ENCODE data around the gene HPCAL1.

Gene HPCAL1

DNA sequence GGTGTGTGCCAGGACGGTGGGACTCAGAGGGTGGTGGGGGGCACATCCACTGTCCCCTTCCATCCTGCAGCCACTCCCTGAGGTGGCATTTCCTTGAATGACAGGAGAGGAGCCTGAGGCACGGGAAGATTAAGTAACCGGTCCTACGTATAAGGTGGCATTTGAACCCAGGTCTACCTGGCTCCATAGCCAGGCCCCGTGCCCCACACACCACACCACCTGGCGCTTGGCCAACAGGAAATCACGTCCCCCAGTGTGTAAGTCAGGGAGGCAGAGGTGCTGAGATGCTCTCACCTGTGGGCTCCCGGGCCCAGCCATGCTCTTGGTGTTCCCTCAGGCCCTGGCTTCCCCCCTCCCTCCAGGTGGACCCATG lies 53.7 kb downstream of the HPCAL1 start:
- in situ Hi-C loops (cut with HindIII; ENCODE audit: low pct_unique_long_range_greater_than_20kb, low sequenced_read_pairs) = no loop called here
- DNase-seq (ENCODE audit: low read depth in 1 of 2, low spot score in 1 of 2) = no peak
- no peak for TF ChIP-seq JUND (IDR thresholded peaks at IDR 0.05; ENCODE audit: low read depth)

- DNase-seq (ENCODE audit: low read depth in 1 of 2, low spot score in 1 of 2) = no peak
- no peak for TF ChIP-seq JUND (IDR thresholded peaks at IDR 0.05; ENCODE audit: low read depth)
- in situ Hi-C loops (cut with HindIII; ENCODE audit: low pct_unique_long_range_greater_than_20kb, low sequenced_read_pairs) = no loop called here
These were observed 54.8 kb downstream of the HPCAL1 start for GRCh38 chr2:10357193-10358169.

DNA sequence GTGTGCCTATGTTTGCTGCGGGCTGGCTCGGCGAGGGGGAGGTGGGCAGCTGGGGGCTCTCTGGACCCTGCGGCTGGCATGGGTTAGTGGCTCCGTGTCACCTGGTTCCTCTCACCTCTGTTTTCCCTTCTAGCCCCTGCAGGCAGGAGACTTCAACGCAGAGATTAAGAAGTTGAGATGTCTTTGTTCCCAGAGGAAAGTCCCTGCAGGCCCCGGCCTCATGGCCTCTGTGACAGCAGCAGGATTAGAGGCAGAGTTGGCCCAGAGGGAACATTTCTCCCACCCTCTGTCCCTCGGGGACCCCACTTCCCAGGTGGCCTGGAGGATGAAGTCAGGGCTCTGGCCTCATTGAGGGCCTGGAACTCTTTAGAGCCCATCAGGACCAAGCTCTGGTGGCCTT lies 56.5 kb downstream of the HPCAL1 start:
- no peak for TF ChIP-seq JUND (IDR thresholded peaks at IDR 0.05; ENCODE audit: low read depth)
- DNase-seq (ENCODE audit: low read depth in 1 of 2, low spot score in 1 of 2) = no peak
- in situ Hi-C loops (cut with HindIII; ENCODE audit: low pct_unique_long_range_greater_than_20kb, low sequenced_read_pairs) = no loop called here

- DNase-seq (ENCODE audit: low read depth in 1 of 2, low spot score in 1 of 2) = no peak
- in situ Hi-C loops (cut with HindIII; ENCODE audit: low pct_unique_long_range_greater_than_20kb, low sequenced_read_pairs) = no loop called here
- TF ChIP-seq JUND (IDR thresholded peaks at IDR 0.05; ENCODE audit: low read depth) = no peak
These were observed 57.1 kb downstream of the HPCAL1 start for GRCh38 chr2:10359731-10360329.

DNA sequence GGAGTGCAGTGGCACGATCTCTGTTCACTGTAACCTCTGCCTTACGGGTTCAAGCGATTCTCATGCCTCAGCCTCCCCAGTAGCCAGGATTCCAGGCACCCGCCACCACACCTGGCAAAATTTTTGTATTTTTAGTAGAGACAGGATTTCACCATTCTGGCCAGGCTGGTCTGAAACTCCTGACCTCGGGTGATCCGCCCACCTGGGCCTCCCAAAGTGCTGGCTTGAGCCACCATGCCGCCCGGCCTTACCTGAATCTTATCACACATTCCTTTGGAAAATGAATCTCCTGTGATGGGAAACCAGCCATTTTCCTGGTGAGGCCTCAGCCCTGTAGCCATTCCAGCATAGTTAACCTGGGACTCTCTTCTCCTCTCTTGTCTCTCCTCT lies 57.8 kb downstream of the HPCAL1 start:
- in situ Hi-C loops (cut with HindIII; ENCODE audit: low pct_unique_long_range_greater_than_20kb, low sequenced_read_pairs) = no loop called here
- no peak for DNase-seq (ENCODE audit: low read depth in 1 of 2, low spot score in 1 of 2)
- no peak for TF ChIP-seq JUND (IDR thresholded peaks at IDR 0.05; ENCODE audit: low read depth)

DNA sequence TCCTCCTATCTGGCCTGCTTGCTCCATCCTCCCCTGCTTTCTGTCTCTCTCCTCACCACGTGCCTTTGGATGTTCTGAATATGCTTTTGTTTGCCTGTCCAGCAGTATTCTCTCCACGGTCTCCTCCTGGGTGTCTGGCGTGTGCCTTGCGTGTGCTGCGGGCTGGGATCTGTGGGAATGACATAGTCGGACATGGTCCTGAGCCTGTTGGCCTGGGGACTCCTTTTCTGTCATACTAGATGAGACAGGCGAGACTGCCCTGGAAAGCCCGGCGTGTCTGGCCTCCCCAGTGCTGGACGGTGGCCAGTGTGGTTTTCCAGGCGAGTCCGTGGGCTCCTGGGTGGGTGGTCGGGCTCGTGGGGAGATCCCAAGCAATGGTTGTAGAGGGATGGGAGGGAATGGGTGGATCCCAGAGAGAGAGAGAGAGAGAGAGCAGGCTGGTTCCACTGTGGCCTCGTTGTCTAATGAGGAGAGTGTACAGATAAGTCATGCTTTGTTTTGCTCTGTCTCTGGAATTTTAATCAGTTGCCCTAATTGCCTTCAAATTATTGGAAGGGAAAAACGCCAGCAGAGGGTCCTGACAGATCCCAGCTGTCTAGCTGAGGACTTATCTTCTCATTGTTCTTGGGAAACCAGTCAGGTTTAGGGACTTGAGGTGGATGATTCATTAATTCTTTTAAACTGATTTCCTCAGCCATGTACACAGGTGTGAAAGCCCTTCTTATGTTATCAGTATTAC lies 58.3 kb downstream of the HPCAL1 start:
- DNase-seq (ENCODE audit: low read depth in 1 of 2, low spot score in 1 of 2) = no peak

GRCh38 chr2:10362096-10362897 lies 59.6 kb downstream of the HPCAL1 start:
- DNase-seq (ENCODE audit: low read depth in 1 of 2, low spot score in 1 of 2) = no peak
- in situ Hi-C loops (cut with HindIII; ENCODE audit: low pct_unique_long_range_greater_than_20kb, low sequenced_read_pairs) = no loop called here
- TF ChIP-seq JUND (IDR thresholded peaks at IDR 0.05; ENCODE audit: low read depth) = no peak

More for the DNA sequence above, 58.3 kb downstream of the HPCAL1 start:
- in situ Hi-C loops (cut with HindIII; ENCODE audit: low pct_unique_long_range_greater_than_20kb, low sequenced_read_pairs) = no loop called here
- no peak for TF ChIP-seq JUND (IDR thresholded peaks at IDR 0.05; ENCODE audit: low read depth)

DNA sequence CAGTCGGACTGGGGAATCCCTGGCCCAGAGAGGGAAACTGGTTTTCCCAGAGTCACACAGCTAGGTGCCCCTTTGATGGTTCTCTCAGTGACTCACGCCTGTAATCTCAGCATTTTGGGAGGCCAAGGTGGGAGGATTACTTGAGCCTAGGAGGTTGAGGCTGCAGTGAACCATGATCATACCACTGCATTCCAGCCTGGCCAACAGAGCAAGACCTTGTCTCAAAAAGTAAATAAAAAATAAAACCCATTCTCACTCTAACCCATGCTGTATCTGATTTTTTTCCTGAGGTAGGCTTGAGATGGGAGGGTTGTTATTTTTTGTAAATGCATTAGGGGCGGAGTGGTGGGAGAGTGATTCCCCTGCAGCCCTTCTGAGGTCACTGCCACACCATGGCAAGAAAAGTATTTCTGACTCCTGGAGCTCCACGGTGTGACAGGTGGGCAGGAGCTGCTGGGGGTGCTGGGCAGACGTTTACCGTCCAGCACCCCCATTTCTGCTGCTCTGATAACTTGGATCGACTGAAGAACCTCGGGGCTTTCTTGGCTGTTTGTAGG lies 60.3 kb downstream of the HPCAL1 start:
- in situ Hi-C loops (cut with HindIII; ENCODE audit: low pct_unique_long_range_greater_than_20kb, low sequenced_read_pairs) = no loop called here
- no peak for DNase-seq (ENCODE audit: low read depth in 1 of 2, low spot score in 1 of 2)
- TF ChIP-seq JUND (IDR thresholded peaks at IDR 0.05; ENCODE audit: low read depth) = no peak

DNA sequence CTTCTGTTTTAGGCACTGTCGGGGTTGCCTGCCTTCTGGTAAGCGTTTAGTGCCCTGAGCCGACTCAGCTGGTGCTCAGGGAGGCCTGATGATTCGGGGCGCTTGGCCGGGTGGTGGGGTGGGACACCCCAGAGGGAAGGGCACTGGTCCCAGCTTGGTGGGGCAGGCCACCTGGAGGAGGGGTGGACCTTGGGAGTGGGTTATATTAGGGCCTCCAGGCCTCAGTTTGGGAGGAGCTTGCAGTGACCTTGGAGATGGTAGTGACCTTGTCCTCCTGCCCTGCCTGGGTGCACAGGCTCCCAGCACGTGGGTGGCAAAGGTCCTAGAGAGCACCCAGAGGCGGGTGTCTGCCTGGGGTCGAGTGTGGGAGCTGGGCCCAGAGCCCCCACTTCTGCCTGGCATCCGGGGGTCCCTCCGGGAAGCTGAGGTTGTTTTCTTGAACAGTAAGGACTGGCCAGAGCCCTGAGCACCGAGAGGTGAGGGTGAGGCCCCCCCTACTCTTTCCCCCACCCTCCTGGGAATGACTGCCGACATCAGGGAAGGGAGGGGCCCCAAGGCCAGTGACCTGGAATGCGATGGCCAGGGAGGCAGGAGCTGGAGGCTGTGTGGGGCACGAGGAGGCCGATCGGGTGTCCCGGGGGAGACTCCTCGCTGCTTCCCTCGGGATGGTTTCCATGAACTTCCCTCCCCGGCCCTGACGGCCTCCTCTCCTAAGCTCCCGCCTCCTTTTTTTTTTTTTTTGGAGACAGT lies 61.3 kb downstream of the HPCAL1 start:
- DNase-seq (ENCODE audit: low read depth in 1 of 2, low spot score in 1 of 2) = no peak
- in situ Hi-C loops (cut with HindIII; ENCODE audit: low pct_unique_long_range_greater_than_20kb, low sequenced_read_pairs) = no loop called here
- TF ChIP-seq JUND (IDR thresholded peaks at IDR 0.05; ENCODE audit: low read depth) = no peak

- in situ Hi-C loops (cut with HindIII; ENCODE audit: low pct_unique_long_range_greater_than_20kb, low sequenced_read_pairs) = no loop called here
- no peak for TF ChIP-seq JUND (IDR thresholded peaks at IDR 0.05; ENCODE audit: low read depth)
- DNase-seq (ENCODE audit: low read depth in 1 of 2, low spot score in 1 of 2) = no peak
These were observed 62.7 kb downstream of the HPCAL1 start for GRCh38 chr2:10365412-10365811.

GRCh38 chr2:10366601-10367270 lies 64.0 kb downstream of the HPCAL1 start:
- TF ChIP-seq JUND (IDR thresholded peaks at IDR 0.05; ENCODE audit: low read depth) = no peak
- in situ Hi-C loops (cut with HindIII; ENCODE audit: low pct_unique_long_range_greater_than_20kb, low sequenced_read_pairs) = no loop called here
- no peak for DNase-seq (ENCODE audit: low read depth in 1 of 2, low spot score in 1 of 2)
